ENCODE data around the gene PEX1. TPM values are rescaled to one million over a fixed set of nuclear protein-coding genes. Genes with fewer than 3 reads are reported as not detected.

The PEX1 gene
- total RNA-seq, 1 donor: 30.2 TPM

- DNase-seq (ENCODE audit: low read depth): no peak
- H3K4me3 ChIP-seq (ENCODE audit: low read depth, low read length): no peak overlapping the region
- no peak for TF ChIP-seq CTCF (IDR thresholded peaks at IDR 0.05; ENCODE audit: insufficient read depth, low read depth, low read length)
Measured at GRCh38 chr7:92508946-92509345, 19.4 kb downstream of the PEX1 start.

DNA sequence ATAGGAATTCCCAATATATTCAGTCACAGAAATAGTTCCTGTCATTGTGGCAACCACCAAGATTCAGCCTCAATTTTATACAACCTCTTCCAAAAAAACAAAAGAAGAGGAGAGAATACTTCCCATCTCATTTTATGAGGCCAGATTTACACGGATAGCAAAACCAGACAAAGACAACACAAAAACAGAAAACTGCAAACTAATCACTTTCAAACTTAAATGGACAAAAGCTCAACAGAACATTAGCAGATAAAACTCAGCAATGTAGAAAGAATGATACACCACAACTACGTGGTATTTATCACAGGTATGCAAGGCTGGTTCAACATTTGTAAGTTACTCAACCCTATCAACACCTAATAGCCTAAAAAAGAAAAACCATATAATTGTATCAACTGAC, 22.0 kb downstream of the PEX1 start:
- no peak for TF ChIP-seq CTCF (IDR thresholded peaks at IDR 0.05; ENCODE audit: insufficient read depth, low read depth, low read length)
- H3K4me3 ChIP-seq (ENCODE audit: low read depth, low read length): no peak overlapping the region
- DNase-seq (ENCODE audit: low read depth): no peak

DNA sequence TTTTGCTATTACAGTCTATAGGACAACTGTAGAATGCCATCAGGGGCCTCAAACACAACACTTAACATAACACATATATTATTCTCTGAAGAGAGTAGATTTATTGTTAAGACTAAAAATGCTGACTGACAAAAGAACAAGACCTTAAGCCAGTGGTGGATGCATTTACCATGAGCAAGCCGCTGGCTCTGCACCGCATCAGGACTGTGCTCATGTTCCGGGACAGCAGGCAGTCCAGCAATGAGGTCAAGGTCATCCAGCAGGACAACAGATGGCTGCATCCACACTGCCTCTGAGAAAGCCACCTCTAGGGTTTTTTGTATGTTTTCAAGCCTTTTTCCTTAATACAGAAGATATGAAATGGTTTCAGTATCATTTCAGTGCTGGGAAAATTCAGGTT, 23.8 kb downstream of the PEX1 start:
- no peak overlapping the region for H3K4me3 ChIP-seq (ENCODE audit: low read depth, low read length)
- TF ChIP-seq CTCF (IDR thresholded peaks at IDR 0.05; ENCODE audit: insufficient read depth, low read depth, low read length): no peak
- no peak for DNase-seq (ENCODE audit: low read depth)

DNA sequence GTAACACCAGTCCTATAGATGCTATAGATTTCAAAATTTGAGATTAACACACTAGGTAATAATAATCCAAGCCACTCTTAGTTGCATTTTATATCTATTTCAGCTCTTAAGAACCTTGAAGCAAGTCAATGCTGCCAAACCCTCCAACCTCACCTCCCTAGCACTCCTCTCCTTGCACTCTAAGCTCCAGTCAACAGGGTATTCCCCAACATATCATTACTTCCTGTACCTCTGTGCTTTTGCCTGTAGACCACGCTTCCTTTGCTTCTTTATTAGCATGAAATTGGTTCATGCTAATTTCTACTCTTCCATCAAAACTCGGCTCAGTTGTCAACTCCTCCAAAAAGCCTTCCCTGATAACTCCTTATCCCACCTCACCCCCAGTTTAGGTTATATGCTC, 24.6 kb downstream of the PEX1 start:
- TF ChIP-seq CTCF (IDR thresholded peaks at IDR 0.05; ENCODE audit: insufficient read depth, low read depth, low read length): no peak
- H3K4me3 ChIP-seq (ENCODE audit: low read depth, low read length): no peak overlapping the region
- DNase-seq (ENCODE audit: low read depth): no peak

DNA sequence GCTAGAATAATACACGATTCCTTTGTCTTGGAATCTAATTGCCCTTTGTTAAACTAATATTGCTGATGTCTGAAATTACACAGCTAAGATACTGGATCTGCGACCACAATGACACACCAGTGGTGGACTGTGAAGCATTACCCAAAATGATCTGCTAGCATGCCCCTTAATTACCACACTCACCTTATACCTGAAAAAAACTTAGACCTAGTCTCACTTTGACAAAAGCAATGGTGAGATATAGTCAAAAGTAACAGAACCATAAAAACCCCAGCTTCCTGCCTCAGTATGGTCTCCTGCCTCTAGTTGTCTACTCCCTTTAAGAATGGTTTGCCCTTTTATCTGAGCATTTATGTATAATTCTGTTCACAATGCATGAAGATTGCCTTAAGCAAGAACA, 29.8 kb downstream of the PEX1 start:
- no peak for DNase-seq (ENCODE audit: low read depth)
- TF ChIP-seq CTCF (IDR thresholded peaks at IDR 0.05; ENCODE audit: insufficient read depth, low read depth, low read length): no peak
- H3K4me3 ChIP-seq (ENCODE audit: low read depth, low read length): no peak overlapping the region

DNA sequence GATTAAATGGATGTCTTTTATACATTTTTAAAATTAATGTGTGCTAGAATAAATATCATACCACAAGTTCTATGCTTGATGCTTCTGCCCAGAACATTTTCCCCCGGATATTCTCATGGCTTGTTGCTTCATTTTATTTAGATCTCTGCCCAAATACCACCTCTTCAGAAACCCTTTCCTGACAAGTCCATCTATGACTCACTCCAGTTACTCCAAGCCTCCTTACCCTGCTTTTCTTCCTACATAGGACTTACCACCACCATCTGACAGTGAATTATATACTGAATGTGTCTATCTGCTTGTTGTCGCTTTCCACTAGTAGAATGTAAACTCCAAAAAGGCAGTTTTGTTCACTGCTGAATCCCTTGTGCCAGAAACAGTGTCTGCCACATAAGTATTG, 31.4 kb downstream of the PEX1 start:
- no peak for TF ChIP-seq CTCF (IDR thresholded peaks at IDR 0.05; ENCODE audit: insufficient read depth, low read depth, low read length)
- DNase-seq (ENCODE audit: low read depth): no peak
- no peak overlapping the region for H3K4me3 ChIP-seq (ENCODE audit: low read depth, low read length)

GRCh38 chr7:92489634-92490033, 38.7 kb downstream of the PEX1 start:
- H3K4me3 ChIP-seq (ENCODE audit: low read depth, low read length): no peak overlapping the region
- TF ChIP-seq CTCF (IDR thresholded peaks at IDR 0.05; ENCODE audit: insufficient read depth, low read depth, low read length): no peak
- peak; percentile 2 for DNase-seq (ENCODE audit: low read depth)

All from fibroblast of villous mesenchyme (primary cell).